GM23248 (cell line): Measurements from ENCODE around the gene SPATA31E1. TPM values are rescaled to one million over a fixed set of nuclear protein-coding genes. Genes with fewer than 3 reads are reported as not detected.

ENCODE experiments used
- DNase-seq: peaks from one replicate; pipeline ENCODE4 v3.0.0-alpha.2; 2015
- H2AFZ ChIP-seq: fragments of 200-600 bp; sonication (generic); 2 replicates; pipeline ENCODE4 v1.6.1; 2016; ENCODE audit warnings: antibody characterized with exemption
- H3F3A ChIP-seq: fragments of 200-600 bp; sonication (generic); 2 replicates; pipeline ENCODE4 v1.6.1; 2016; ENCODE audit warnings: mild to moderate bottlenecking, antibody characterized with exemption, mixed run types; ENCODE audit not compliant: insufficient read depth
- H3K27ac ChIP-seq: fragments of 200-600 bp; sonication (generic); 2 replicates; pipeline ENCODE4 v1.5.1; 2016; ENCODE audit warnings: mild to moderate bottlenecking
- H3K27me3 ChIP-seq: fragments of 200-600 bp; sonication (generic); replicated peaks from 2 replicates; pipeline ENCODE4 v1.6.1; 2016; ENCODE audit warnings: mild to moderate bottlenecking; ENCODE audit not compliant: insufficient read depth
- H3K36me3 ChIP-seq: fragments of 200-600 bp; sonication (generic); 2 replicates; pipeline ENCODE4 v1.6.1; 2016; ENCODE audit warnings: low read depth, mild to moderate bottlenecking
- H3K4me1 ChIP-seq: fragments of 200-600 bp; sonication (generic); 2 replicates; pipeline ENCODE4 v1.6.1; 2016; ENCODE audit warnings: mild to moderate bottlenecking; ENCODE audit not compliant: insufficient read depth
- H3K4me2 ChIP-seq: fragments of 200-600 bp; sonication (generic); one replicate; pipeline ENCODE4 v1.6.1; 2016; ENCODE audit warnings: mild to moderate bottlenecking; ENCODE audit not compliant: unreplicated experiment
- H3K4me3 ChIP-seq: fragments of 200-600 bp; sonication (generic); 2 replicates; pipeline ENCODE4 v1.5.1; 2016; ENCODE audit warnings: mild to moderate bottlenecking
- H3K79me2 ChIP-seq: fragments of 200-600 bp; sonication (generic); 2 replicates; pipeline ENCODE4 v1.6.1; 2016; ENCODE audit warnings: mild to moderate bottlenecking; ENCODE audit not compliant: insufficient read depth
- H3K9ac ChIP-seq: fragments of 200-600 bp; sonication (generic); 2 replicates; pipeline ENCODE4 v1.6.1; 2016; ENCODE audit warnings: mild to moderate bottlenecking
- H3K9me2 ChIP-seq: fragments of 200-600 bp; sonication (generic); 2 replicates; pipeline ENCODE4 v1.6.1; 2016; ENCODE audit warnings: mixed run types, mild to moderate bottlenecking, moderate library complexity; ENCODE audit not compliant: insufficient read depth
- H3K9me3 ChIP-seq: fragments of 200-600 bp; sonication (generic); one replicate; pipeline ENCODE4 v1.6.1; 2017; ENCODE audit warnings: low read depth
- H4K20me1 ChIP-seq: fragments of 200-600 bp; sonication (generic); 2 replicates; pipeline ENCODE4 v1.6.0; 2016; ENCODE audit not compliant: insufficient read depth
- EZH2 ChIP-seq: fragments of 200-600 bp; sonication (generic); IDR thresholded peaks from 2 replicates; pipeline ENCODE4 v1.6.1; 2018; ENCODE audit warnings: antibody characterized with exemption, mild to moderate bottlenecking; ENCODE audit not compliant: insufficient read depth, poor library complexity, severe bottlenecking
- EZH2phosphoT487 ChIP-seq: fragments of 200-600 bp; sonication (generic); IDR thresholded peaks from 2 replicates; pipeline ENCODE4 v1.6.1; 2018; ENCODE audit warnings: antibody characterized with exemption, moderate library complexity, mild to moderate bottlenecking, low read depth; ENCODE audit not compliant: insufficient read depth
- WGBS, 2 experiments: methylation state at CpG; one replicate each; pipeline ENCODE4 v1.1.6; 2015 to 2017; ENCODE audit warnings: low lambda C conversion rate in 2 of 2, low coverage in 1 of 2; ENCODE audit errors: missing lambda C conversion rate in 2 of 2; 5-methylcytosine and 5-hydroxymethylcytosine counted together
- in situ Hi-C: fragments of 300-500 bp; cut with MboI; formaldehyde crosslinking; loops from 2 replicates; pipeline ENCODE4 v1.15.0; 2020
- polyA plus RNA-seq: library from polyadenylated mRNA; unstranded; fragments of >200 nt; fragmentation: Nextera tagmentation; extraction: Ambion mirVana; gene quantifications from 2 replicates; pipeline ENCODE4 v1.2.1, GENCODE V29; 2016
- total RNA-seq: library from RNA; depleted of rRNA; stranded (reverse); fragments of >200 nt; shearing (Covaris generic); gene quantifications from 2 replicates; pipeline ENCODE4 v1.2.3, GENCODE V29; 2014

The SPATA31E1 gene
- total and polyA plus RNA-seq, 2 experiments from 2014 or later: not detected

DNA sequence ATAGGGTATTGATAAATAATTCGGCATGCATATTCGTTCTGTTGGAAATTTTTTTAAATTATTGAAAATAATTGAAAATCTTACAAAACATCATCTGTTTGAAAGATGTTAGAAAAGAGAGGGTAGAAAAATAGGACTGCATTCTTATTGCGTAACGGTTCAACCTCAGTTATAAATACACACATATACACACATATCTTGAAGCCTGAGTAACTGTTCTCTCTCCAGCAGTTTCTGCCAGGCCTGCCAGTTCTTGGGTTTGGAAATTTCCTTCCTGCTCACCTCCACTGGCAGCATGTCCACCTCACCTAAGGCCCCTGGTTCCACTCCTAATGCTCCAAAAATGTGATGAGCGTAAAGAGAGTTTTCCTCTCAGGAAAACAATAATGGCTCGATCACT lies 9.1 kb downstream of the SPATA31E1 start:
- WGBS, 2 experiments: 81 to 88% methylated on average over 6 of the region's 6 CpGs
- no peak for TF ChIP-seq EZH2phosphoT487
- no peak for TF ChIP-seq EZH2
- no peaks in the 10 kb centered on the region for H3K9me2 ChIP-seq
- H4K20me1 ChIP-seq: no peaks in the 10 kb centered on the region
- no peak overlapping the region for H2AFZ ChIP-seq
- 0 out of 2 replicates have a peak, but pooled peaks cover 3% of the 10 kb centered on the region for H3K4me1 ChIP-seq
- no peak overlapping the region for H3K27ac ChIP-seq
- H3K4me3 ChIP-seq: no peak overlapping the region
- no peaks in the 10 kb centered on the region for H3K36me3 ChIP-seq
- peak; percentile 41 for DNase-seq
- no peaks in the 10 kb centered on the region for H3K9me3 ChIP-seq
- H3F3A ChIP-seq: no peaks in the 10 kb centered on the region
- H3K79me2 ChIP-seq: no peaks in the 10 kb centered on the region
- H3K9ac ChIP-seq: no peak overlapping the region
- H3K27me3 ChIP-seq: no peaks in the 10 kb centered on the region
- in situ Hi-C loops: no loop called here
- H3K4me2 ChIP-seq: no peak overlapping the region

GRCh38 chr9:87892956-87893355 lies 10.3 kb downstream of the SPATA31E1 start:
- H3K9me2 ChIP-seq: no peaks in the 10 kb centered on the region
- 0 out of 2 replicates have a peak, but pooled peaks cover 5% of the 10 kb centered on the region for H3K4me1 ChIP-seq
- H3K4me3 ChIP-seq: no peak overlapping the region
- H2AFZ ChIP-seq: no peak overlapping the region
- no peaks in the 10 kb centered on the region for H3K27me3 ChIP-seq
- H3K4me2 ChIP-seq: no peak overlapping the region
- no peaks in the 10 kb centered on the region for H3F3A ChIP-seq
- H3K79me2 ChIP-seq: no peaks in the 10 kb centered on the region
- H3K9ac ChIP-seq: no peak overlapping the region
- H4K20me1 ChIP-seq: no peaks in the 10 kb centered on the region
- H3K9me3 ChIP-seq: no peaks in the 10 kb centered on the region
- whole genome bisulfite sequencing, 2 experiments: 70 to 76% methylated on average over 4 of the region's 4 CpGs
- no peak for TF ChIP-seq EZH2phosphoT487
- no peak for TF ChIP-seq EZH2
- in situ Hi-C loops: no loop called here
- H3K27ac ChIP-seq: no peak overlapping the region
- no peaks in the 10 kb centered on the region for H3K36me3 ChIP-seq
- no peak for DNase-seq

DNA sequence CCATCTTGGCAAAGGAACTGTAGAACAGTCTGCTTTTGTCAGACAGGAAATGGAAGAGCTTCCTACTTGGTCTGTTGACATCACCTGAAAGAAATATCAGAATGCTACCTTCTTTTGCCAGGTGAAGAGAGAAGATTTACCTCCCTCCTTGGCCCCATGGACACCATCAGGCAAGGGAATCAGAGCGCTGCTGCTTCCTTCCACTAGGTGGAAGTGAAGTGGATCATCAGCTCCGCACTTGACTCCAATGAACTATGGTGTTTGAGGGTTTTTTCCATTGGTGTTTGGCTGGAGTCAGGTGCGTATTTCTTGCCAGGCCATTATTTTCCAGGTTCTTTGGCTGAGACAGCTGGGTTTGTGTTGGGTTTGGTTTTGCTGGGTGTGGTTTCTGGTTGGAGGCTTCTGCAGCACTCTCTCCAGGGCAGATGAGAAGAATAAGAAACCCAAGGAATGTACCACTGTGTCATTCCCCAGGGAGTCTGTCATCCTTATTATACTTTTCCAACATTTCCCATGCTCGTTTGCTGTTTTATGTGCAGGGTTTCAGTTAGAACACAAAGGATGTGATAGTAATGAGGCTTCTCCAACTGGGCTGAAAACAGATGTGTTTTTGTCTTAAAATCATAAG lies 12.4 kb downstream of the SPATA31E1 start:
- TF ChIP-seq EZH2: no peak
- no peak for TF ChIP-seq EZH2phosphoT487
- no peak overlapping the region for H3K9ac ChIP-seq
- no peaks in the 10 kb centered on the region for H3K27me3 ChIP-seq
- H4K20me1 ChIP-seq: no peaks in the 10 kb centered on the region
- no peak overlapping the region for H3K4me2 ChIP-seq
- in situ Hi-C loops: no loop called here
- H3K79me2 ChIP-seq: no peaks in the 10 kb centered on the region
- no peaks in the 10 kb centered on the region for H3K9me3 ChIP-seq
- H3K36me3 ChIP-seq: no peaks in the 10 kb centered on the region
- H3K4me3 ChIP-seq: no peak overlapping the region
- H3K9me2 ChIP-seq: no peaks in the 10 kb centered on the region
- no peak for DNase-seq
- WGBS, 2 experiments: 62 to 67% methylated on average over 4 of the region's 4 CpGs
- H2AFZ ChIP-seq: no peak overlapping the region
- H3F3A ChIP-seq: 0 out of 2 replicates have a peak, but pooled peaks cover 3% of the 10 kb centered on the region
- H3K4me1 ChIP-seq: peaks cover 9% of the 10 kb centered on the region; the same call in 1 of the 2 replicates
- no peak overlapping the region for H3K27ac ChIP-seq

GRCh38 chr9:87896891-87897290 lies 14.2 kb downstream of the SPATA31E1 start:
- in situ Hi-C loops: no loop called here
- no peaks in the 10 kb centered on the region for H3K27me3 ChIP-seq

More at GRCh38 chr9:87896891-87897290, 14.2 kb downstream of the SPATA31E1 start:
- no peak overlapping the region for H2AFZ ChIP-seq
- no peaks in the 10 kb centered on the region for H4K20me1 ChIP-seq
- H3K4me2 ChIP-seq: no peak overlapping the region
- TF ChIP-seq EZH2phosphoT487: no peak
- no peak for TF ChIP-seq EZH2
- H3K9me3 ChIP-seq: no peaks in the 10 kb centered on the region
- no peaks in the 10 kb centered on the region for H3K9me2 ChIP-seq
- H3K4me3 ChIP-seq: no peak overlapping the region
- H3K4me1 ChIP-seq: peaks cover 7% of the 10 kb centered on the region; the same call in 1 of the 2 replicates
- H3F3A ChIP-seq: 0 out of 2 replicates have a peak, but pooled peaks cover 3% of the 10 kb centered on the region
- no peak for DNase-seq
- H3K36me3 ChIP-seq: no peaks in the 10 kb centered on the region
- no peak overlapping the region for H3K9ac ChIP-seq
- H3K79me2 ChIP-seq: no peaks in the 10 kb centered on the region
- no peak overlapping the region for H3K27ac ChIP-seq
